Esophagus muscularis mucosa (tissue), 4 donors: ENCODE results near the gene SEPTIN8. TPM values are rescaled to one million over a fixed set of nuclear protein-coding genes. Genes with fewer than 3 reads are reported as not detected.

Experiments
- DNase-seq: peaks from one replicate; pipeline ENCODE4 v3.0.0-alpha.2; 2017; ENCODE audit errors: extremely low spot score
- H3K27ac ChIP-seq, 4 donors: fragments of 200-600 bp; sonication (generic); replicated peaks in 1 of 4; 1 replicate in 3 of 4; 2 replicates in 1 of 4; pipeline ENCODE4 v1.5.1; 2016 to 2019; ENCODE audit warnings: mild to moderate bottlenecking in 1 of 4
- H3K27me3 ChIP-seq, 4 donors: fragments of 200-600 bp; sonication (generic); one replicate each; pipeline versions ENCODE4 v1.5.1 to v1.6.0; 2016 to 2019
- H3K36me3 ChIP-seq, 4 donors: fragments of 200-600 bp; sonication (generic); one replicate each; pipeline ENCODE4 v1.5.1; 2016 to 2019
- H3K4me1 ChIP-seq, 4 donors: fragments of 200-600 bp; sonication (generic); one replicate each; pipeline ENCODE4 v1.5.1; 2016 to 2019
- H3K4me3 ChIP-seq, 4 donors: fragments of 200-600 bp; sonication (generic); 1 replicate in 2 of 4; 2 replicates in 2 of 4; pipeline ENCODE4 v1.5.1; 2016 to 2019; ENCODE audit warnings: mild to moderate bottlenecking in 4 of 4, moderate library complexity in 1 of 4
- H3K9me3 ChIP-seq, 4 donors: fragments of 200-600 bp; sonication (generic); 1 replicate in 3 of 4; 2 replicates in 1 of 4; pipeline ENCODE4 v1.5.1; 2016 to 2019
- EP300 ChIP-seq: sonication (generic); formaldehyde crosslinking; IDR thresholded peaks from one replicate; pipeline ENCODE4 v1.6.1; 2017; ENCODE audit warnings: antibody characterized with exemption
- POLR2A ChIP-seq: fragments of 450-650 bp; IDR thresholded peaks from one replicate; pipeline ENCODE4 v1.6.1; 2017; ENCODE audit warnings: antibody characterized with exemption, moderate library complexity, mild to moderate bottlenecking, low read depth
- POLR2AphosphoS5 ChIP-seq, 2 donors: sonication (generic); formaldehyde crosslinking; IDR thresholded peaks; one replicate each; pipeline ENCODE4 v1.6.1; 2017; ENCODE audit warnings: antibody characterized with exemption in 2 of 2
- WGBS: methylation state at CpG from one replicate; pipeline ENCODE4 v1.1.5; 2018; 5-methylcytosine and 5-hydroxymethylcytosine counted together
- intact Hi-C: fragments of 100-400 bp; cut with DNase I; formaldehyde crosslinking; loops from one replicate; pipeline ENCODE4 v1.15.1; 2023
- total RNA-seq, 4 donors: library from RNA; depleted of rRNA; stranded (reverse); fragments of >200 nt; gene quantifications; one replicate each; pipeline versions ENCODE4 v1.1.0 to v1.2.1, GENCODE V29; 2016
- TF ChIP-seq, protein P1 (sequence below), 3 experiments: fragments of 200-600 bp in 2 of 3; fragments of 450-650 bp in 1 of 3; sonication (generic) in 2 of 3; IDR thresholded peaks; one replicate each; pipeline ENCODE4 v1.5.1; 2017 to 2019; ENCODE audit warnings: antibody characterized with exemption in 3 of 3, mild to moderate bottlenecking in 2 of 3, moderate library complexity in 1 of 3

The SEPTIN8 gene
- total RNA-seq, 4 donors from 2014 or later: 26.7 to 42.8 (median 36.9) TPM

DNA sequence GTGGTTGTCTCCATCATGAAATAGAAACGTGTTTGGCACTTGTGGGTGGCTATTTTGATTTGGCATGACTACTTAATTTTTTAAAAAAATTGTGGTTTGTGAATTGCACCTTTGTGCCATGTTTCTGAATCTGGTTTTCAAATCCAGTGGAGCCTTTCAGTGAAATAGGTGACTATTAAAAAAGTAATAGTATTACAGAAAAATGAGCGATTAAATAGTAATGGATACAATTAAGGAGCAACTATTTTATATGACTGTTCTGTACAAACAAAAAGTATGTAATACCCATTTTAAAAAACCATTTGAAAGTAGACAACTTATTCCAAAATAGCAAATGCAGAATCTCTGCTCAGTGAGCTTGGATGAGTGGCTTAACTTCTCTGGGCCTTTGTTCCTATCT lies 39.0 kb upstream of the SEPTIN8 start:
- Histone ChIP-seq H3K27ac (no peak overlapping the region), H3K27me3 (peaks cover 0 to 54% (median 35%) of the 10 kb centered on the region in 4 donors), H3K4me1 (peaks cover 14 to 35% (median 33%) of the 10 kb centered on the region in 4 donors), H3K4me3 (no peak overlapping the region), H3K36me3 (no peaks in the 10 kb centered on the region), H3K9me3 (no peaks in the 10 kb centered on the region)
- no peak for TF ChIP-seq EP300
- DNase-seq: no peak
- intact Hi-C loops: loop anchor here (10.0 kb wide), 1 partner anchor 61 kb away; no protein-coding TSS in a partner anchor
- 94% methylated on average over 2 of the region's 2 CpGs for WGBS

DNA sequence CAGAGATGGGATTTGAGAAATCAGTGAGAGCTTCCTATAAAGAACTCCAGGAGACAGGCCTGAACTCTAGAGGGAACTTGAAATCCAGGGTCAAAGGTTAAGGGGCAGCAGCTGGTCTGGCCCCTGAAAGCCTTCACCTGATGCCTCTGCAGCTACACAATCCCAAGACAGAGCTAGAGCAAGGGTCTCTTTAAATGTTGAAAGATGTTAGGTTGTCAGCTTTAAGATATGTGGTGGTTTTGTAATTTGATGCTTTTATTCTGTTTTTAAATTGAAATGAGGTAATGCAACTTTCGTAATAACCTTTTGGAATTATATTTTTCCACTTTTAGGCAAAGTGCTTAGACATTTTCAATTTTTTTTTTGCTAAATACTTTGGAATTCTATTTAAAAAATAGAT lies 38.4 kb upstream of the SEPTIN8 start:
- WGBS: 88% methylated on average over 1 of the region's 1 CpG
- no peak for DNase-seq
- Histone ChIP-seq H3K27ac (no peak overlapping the region), H3K9me3 (no peaks in the 10 kb centered on the region), H3K36me3 (no peaks in the 10 kb centered on the region), H3K4me1 (peaks cover 14 to 35% (median 33%) of the 10 kb centered on the region in 4 donors), H3K4me3 (no peak overlapping the region), H3K27me3 (peaks cover 0 to 60% (median 35%) of the 10 kb centered on the region in 4 donors)
- intact Hi-C loops: loop anchor here (10.0 kb wide), 1 partner anchor 61 kb away; no protein-coding TSS in a partner anchor
- no peak for TF ChIP-seq EP300
- TF ChIP-seq, protein P1, sequence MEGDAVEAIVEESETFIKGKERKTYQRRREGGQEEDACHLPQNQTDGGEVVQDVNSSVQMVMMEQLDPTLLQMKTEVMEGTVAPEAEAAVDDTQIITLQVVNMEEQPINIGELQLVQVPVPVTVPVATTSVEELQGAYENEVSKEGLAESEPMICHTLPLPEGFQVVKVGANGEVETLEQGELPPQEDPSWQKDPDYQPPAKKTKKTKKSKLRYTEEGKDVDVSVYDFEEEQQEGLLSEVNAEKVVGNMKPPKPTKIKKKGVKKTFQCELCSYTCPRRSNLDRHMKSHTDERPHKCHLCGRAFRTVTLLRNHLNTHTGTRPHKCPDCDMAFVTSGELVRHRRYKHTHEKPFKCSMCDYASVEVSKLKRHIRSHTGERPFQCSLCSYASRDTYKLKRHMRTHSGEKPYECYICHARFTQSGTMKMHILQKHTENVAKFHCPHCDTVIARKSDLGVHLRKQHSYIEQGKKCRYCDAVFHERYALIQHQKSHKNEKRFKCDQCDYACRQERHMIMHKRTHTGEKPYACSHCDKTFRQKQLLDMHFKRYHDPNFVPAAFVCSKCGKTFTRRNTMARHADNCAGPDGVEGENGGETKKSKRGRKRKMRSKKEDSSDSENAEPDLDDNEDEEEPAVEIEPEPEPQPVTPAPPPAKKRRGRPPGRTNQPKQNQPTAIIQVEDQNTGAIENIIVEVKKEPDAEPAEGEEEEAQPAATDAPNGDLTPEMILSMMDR (IDR thresholded peaks at IDR 0.05): no peak
- no peak for TF ChIP-seq POLR2AphosphoS5 (IDR thresholded peaks at IDR 0.05)
- TF ChIP-seq POLR2A: no peak

DNA sequence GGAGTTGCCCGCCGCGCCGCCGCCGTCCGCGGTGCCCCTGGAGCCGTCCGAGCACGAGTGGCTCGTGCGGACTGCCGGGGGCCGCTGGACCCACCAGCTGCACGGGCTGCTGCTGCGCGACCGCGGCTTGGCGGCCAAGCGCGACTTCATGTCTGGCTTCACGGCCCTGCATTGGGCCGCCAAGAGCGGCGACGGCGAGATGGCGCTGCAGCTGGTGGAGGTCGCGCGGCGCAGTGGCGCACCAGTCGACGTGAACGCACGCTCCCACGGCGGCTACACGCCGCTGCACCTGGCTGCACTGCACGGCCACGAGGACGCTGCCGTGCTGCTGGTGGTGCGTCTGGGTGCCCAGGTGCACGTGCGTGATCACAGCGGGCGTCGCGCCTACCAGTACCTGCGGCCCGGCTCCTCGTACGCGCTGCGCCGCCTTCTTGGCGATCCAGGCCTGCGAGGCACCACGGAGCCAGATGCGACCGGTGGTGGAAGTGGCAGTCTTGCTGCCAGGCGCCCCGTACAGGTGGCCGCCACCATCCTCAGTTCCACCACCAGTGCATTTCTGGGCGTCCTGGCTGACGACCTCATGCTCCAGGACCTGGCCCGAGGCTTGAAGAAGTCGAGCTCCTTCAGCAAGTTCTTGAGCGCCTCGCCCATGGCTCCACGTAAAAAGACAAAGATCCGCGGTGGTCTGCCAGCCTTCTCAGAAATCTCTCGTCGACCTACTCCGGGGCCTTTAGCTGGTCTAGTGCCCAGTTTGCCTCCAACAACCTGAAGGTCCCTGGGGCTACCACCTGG lies 37.7 kb upstream of the SEPTIN8 start:
- peak overlapping the region; percentile 47 to 55 (median 48) for H3K4me3 ChIP-seq
- H3K9me3 ChIP-seq: no peaks in the 10 kb centered on the region
- H3K27ac ChIP-seq: no peak overlapping the region
- intact Hi-C loops: loop anchor here (10.0 kb wide), 1 partner anchor 60 kb away; no protein-coding TSS in a partner anchor
- no peak for DNase-seq
- no peak for TF ChIP-seq POLR2AphosphoS5 (IDR thresholded peaks at IDR 0.05)
- TF ChIP-seq POLR2A: no peak
- no peak for TF ChIP-seq EP300
- TF ChIP-seq, protein P1 (IDR thresholded peaks at IDR 0.05): no peak
- 82% methylated on average over 38 of the region's 81 CpGs for WGBS
- peaks cover 0 to 64% (median 34%) of the 10 kb centered on the region in 4 donors for H3K27me3 ChIP-seq
- peaks cover 14 to 28% (median 25%) of the 10 kb centered on the region in 4 donors for H3K4me1 ChIP-seq
- no peaks in the 10 kb centered on the region for H3K36me3 ChIP-seq

DNA sequence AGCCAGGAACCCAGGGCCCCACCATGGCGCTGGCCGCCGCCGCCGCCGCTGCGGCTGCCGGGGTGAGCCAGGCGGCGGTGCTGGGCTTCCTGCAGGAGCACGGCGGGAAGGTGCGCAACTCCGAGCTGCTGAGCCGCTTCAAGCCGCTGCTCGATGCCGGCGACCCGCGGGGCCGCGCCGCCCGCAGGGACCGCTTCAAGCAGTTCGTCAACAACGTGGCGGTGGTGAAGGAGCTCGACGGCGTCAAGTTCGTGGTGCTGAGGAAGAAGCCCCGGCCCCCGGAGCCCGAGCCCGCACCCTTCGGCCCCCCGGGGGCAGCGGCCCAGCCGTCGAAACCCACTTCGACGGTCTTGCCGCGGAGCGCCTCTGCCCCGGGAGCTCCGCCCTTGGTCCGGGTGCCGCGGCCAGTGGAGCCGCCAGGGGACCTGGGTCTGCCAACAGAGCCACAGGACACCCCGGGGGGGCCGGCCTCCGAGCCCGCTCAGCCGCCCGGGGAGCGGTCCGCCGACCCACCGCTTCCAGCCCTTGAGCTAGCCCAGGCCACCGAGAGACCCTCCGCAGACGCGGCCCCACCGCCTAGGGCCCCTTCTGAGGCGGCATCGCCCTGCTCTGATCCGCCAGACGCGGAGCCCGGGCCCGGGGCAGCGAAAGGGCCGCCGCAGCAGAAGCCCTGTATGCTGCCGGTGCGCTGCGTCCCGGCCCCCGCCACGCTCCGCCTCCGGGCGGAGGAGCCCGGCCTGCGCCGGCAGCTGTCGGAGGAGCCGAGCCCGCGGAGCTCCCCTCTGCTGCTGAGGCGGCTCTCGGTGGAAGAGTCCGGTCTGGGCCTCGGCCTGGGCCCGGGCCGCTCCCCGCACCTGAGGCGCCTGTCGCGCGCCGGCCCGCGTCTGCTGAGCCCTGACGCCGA lies 36.8 kb upstream of the SEPTIN8 start:
- no peak for DNase-seq
- WGBS: no CpG with 5 or more reads among the region's 110 CpGs
- no peak overlapping the region for H3K27ac ChIP-seq

More for the DNA sequence above, 36.8 kb upstream of the SEPTIN8 start:
- TF ChIP-seq, protein P1 (IDR thresholded peaks at IDR 0.05): no peak
- TF ChIP-seq POLR2A (no peak), EP300 (no peak), POLR2AphosphoS5 (IDR thresholded peaks at IDR 0.05) (no peak)
- Histone ChIP-seq H3K9me3 (no peaks in the 10 kb centered on the region), H3K36me3 (no peaks in the 10 kb centered on the region), H3K4me1 (peaks cover 14 to 26% (median 22%) of the 10 kb centered on the region in 4 donors), H3K27me3 (peaks cover 0 to 58% (median 33%) of the 10 kb centered on the region in 4 donors), H3K4me3 (peak overlapping the region; percentile 47 to 55 (median 48))
- intact Hi-C loops: loop anchor here (10.0 kb wide), 1 partner anchor 59 kb away; no protein-coding TSS in a partner anchor
